GM21360 (cell line): ENCODE data around the gene SRSF11.

Source experiments
- ATAC-seq: cut with Tn5 transposase; IDR thresholded peaks from one replicate; pipeline ENCODE4 v1.9.1; 2021; ENCODE audit warnings: mild to moderate bottlenecking, moderate library complexity; ENCODE audit not compliant: unreplicated experiment

SRSF11 gene

DNA sequence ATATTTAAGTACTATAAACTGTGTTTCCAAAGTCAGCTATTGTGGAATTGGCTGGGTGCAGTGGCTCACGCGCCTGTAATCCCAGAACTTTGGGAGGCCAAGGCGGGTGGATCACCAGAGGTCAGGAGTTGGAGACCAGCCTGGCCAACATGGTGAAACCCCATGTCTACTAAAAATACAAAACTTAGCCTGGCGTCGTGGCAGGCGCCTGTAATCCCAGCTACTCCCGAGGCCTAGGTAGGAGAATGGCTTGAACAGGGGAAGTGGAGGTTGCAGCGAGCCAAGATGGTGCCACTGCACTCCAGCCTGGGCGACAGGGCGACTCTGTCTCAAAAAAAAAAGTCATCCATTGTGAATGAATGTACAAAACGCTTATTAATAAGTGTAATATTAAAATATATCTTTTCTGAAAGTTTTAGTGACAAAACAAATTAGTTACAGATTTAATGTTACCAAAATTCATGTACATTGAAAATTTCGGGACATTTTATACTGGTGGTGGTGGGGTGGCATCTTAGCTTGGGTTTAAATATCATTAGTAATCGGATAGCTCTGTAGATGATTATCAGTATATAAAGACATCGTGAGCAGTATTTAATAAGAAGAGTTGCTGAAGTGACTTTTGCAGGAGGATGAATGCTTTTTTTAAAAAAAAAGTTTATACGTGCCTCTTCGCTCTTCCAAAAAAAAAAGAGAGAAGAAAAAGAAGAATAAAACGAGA, 503 bp upstream of the SRSF11 start:
- ATAC-seq: peak; percentile 2

DNA sequence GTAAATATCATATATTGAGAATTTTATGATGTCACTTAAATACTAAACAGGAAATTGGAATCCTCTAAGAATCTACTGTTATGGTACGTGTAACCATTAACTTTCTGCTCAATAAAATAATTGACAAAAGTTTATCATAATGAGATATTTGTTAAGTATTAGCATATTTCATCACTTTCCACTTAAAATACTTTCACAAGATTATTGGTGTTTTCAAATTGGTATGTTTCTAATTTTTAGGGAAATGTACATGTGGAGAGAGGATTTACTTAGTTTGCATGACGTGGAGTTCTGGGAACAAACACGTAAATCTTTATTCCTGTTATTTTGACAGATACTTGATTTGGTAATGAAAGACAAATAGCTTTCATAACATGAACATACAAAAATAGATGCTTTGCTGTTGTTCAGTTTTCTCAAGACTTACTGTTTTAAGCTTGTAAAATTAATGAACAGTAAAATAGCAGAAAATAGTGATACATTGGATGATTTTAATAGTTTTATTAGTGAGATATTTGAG, 1.6 kb downstream of the SRSF11 start:
- no peak for ATAC-seq

DNA sequence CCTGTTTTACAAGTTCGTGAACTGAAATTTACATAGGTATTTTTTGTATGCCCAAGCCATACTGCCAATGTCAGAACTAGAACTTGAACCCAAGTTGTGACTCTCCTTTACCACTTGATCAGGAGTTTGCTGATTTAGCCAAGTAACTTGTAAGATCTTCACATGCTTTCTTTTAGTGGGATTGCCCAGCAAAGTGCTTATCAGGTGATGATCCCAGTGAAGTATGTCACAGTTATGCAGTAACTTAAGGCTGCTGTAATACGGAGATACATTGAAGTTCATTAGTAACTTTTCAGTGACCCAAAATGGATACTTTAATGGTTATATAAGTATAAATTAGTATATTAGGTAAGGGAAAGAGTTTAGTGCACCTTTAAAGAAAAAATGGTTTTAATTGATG, 3.8 kb downstream of the SRSF11 start:
- ATAC-seq: no peak

- ATAC-seq: no peak
These were observed 6.3 kb downstream of the SRSF11 start for GRCh38 chr1:70227439-70227838.

DNA sequence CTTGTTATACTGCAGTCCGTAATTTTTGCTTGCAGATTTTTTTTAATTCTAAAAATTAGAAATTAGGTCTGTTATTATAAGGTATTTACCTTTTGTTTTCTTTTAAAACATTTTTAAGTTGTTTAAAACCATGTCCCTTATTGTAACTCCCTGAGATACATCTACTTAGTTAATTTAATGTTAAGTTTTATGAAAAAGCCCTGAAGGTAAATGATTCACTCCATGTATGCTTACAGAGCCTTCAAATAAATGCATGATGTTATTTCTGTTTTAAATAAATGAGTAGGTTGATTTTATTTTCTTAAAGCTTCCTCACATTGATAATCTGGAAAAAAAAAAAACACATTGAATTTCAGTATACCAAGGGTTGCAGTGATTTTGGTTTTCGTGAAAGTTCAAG, 7.5 kb downstream of the SRSF11 start:
- no peak for ATAC-seq

- ATAC-seq: no peak
These were observed 10.3 kb downstream of the SRSF11 start for GRCh38 chr1:70231475-70231874.

DNA sequence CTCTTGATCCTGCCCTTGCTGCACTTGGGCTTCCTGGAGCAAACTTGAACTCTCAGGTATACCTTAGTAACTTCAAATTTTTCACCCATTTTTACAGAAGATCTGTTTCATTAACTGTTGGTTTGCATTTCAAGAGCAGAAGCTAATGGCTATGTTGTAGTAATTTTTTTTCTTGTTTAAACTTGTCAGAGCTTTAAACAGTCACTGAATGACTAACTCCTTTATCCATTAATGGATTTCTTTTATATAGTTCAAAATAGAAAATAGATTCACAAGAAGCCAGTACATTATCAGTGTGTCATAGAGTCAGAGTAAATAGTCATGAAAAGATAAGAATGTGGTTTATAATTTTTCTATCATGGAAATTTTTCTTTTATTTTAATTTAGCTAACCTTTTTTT, 13.6 kb downstream of the SRSF11 start:
- no peak for ATAC-seq

DNA sequence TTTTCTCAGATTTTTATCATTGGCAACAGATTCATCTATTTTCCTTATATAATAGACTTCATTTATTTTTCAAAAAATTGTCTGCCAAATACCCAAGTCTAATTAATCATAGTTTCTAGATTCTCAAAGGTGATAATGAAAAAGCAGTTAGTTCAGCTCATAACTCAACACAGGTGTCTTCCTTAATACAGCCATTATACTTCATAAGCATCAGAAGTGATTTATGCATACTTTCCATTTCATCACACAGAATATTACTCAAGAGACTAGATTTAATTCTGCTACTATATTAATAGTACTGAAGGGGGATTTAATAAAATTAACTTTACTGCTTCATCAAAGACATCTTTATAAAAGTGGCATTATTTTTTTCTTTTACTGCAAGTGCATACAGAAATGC, 18.8 kb downstream of the SRSF11 start:
- ATAC-seq: no peak

- ATAC-seq: no peak
These were observed 25.9 kb downstream of the SRSF11 start for GRCh38 chr1:70247122-70247521.

GRCh38 chr1:70247768-70248167, 26.6 kb downstream of the SRSF11 start:
- no peak for ATAC-seq

GRCh38 chr1:70248729-70249128, 27.5 kb downstream of the SRSF11 start:
- no peak for ATAC-seq

DNA sequence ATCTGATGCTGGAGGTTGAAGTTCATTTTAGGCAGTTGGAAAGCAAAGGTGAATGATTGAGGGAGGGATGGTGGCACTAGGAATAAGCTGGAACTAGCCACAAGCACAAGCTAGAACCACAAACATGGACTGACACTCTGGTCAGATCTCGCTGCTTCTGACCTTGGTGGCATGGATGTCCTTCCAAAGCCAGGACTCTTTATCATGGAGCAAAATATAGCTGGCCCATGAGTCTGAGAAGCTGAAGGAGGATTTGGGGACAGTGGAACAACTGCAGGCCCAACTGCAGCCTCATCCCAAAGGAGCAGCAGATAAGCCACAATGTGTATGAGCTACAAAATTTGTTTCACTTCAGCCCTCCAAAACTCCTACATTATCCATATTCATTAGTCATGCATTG, 35.5 kb downstream of the SRSF11 start:
- ATAC-seq: no peak

GRCh38 chr1:70264839-70265238, 43.7 kb downstream of the SRSF11 start:
- ATAC-seq: no peak

GRCh38 chr1:70265946-70266345, 44.8 kb downstream of the SRSF11 start:
- ATAC-seq: no peak

- ATAC-seq: no peak
These were observed 56.7 kb downstream of the SRSF11 start for GRCh38 chr1:70277875-70278274.

DNA sequence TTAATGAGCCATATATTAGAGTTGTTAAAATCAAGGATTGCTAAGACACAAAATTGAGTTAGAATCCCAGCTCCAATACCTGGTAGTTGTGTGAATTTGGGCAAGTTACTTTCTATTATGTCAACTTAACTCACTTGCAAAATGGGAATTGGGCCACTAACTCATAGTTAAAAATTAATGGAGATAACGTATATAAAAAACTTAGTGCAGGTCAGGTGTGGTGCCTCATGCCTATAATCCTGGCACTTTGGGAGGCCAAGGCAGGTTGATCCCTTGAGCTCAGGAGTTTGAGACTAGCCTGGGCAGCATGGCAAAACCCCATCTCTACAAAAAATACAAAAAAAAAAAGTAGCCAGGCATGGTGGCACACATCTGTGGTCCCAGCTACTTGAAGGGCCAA, 57.5 kb downstream of the SRSF11 start:
- no peak for ATAC-seq

DNA sequence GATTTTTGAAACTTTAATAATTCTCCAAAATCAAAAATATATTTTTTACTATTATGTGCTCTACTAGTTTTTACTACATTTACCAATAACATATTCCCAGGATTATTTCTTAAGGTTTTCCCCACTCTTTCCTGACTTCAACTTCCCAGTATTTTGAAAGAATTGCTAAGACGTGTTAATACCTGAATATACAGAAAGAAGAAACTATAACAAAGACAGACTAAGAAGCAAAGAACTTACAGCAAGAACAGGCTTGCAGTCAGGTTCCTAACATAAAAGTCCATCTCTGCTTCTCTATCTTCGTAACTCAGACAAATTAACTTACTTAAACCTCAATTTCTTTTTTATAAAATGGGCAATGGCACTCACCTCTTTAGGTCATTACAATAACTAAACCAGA, 63.2 kb downstream of the SRSF11 start:
- no peak for ATAC-seq

DNA sequence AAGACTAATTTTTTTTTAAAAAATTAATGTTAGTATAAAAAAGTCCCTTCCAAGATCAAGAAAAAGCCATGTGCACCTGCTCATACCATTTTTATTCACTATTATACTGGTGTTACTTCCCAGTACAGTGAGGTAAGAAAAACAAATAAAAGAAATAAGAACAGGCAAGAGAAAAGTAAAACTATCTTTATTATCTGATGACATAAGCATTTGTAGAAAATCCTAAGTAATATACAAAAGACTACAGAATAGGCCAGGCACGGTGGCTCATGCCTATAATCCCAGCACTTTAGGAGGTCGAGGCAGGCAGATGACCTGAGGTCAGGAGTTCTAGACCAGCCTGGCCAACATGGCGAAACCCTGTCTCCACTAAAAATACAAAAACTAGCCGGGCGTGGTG, 65.3 kb downstream of the SRSF11 start:
- ATAC-seq: no peak

DNA sequence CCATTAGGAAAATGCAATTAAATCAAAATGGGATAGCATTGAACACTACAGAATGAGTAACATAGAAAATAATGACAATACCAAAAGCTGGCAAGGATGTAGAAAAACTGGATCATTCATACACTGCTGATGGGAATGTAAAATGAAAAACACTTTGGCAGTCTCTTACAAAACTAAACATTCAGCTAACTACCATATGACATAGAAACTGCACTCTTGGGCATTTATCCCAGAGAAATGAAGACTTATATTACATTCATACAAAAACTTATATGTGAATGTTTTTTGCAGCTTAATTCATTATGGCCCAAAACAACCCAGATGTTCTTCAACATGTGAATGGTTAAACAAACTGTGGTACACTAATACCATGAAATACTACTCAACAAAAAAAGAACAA, 67.0 kb downstream of the SRSF11 start:
- ATAC-seq: no peak

DNA sequence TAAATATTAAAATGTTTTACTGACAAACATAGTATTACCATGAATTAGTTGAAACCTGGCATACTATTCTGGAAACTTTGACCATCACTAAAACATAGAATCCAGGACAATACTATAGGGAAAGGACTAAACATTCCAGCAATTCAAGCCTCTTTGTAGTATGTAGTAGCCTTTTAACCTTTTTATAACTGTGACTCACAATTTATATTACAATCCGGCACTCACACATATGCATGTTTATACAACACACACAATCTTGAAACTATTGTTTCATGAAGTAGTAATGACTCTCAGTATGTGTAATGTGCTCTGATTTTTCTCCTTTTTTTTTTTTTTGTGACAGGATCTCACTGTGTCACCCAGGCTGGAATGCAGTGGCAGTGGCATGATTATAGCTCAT, 69.0 kb downstream of the SRSF11 start:
- ATAC-seq: no peak

- no peak for ATAC-seq
These were observed 72.1 kb downstream of the SRSF11 start for GRCh38 chr1:70293186-70293843.

GRCh38 chr1:70295749-70296148, 74.6 kb downstream of the SRSF11 start:
- ATAC-seq: no peak

- no peak for ATAC-seq
These were observed 78.3 kb downstream of the SRSF11 start for GRCh38 chr1:70299472-70299871.
